NCI-H345 (cell line): ENCODE results near the gene MED7.

Source experiments
- DNase-seq: peaks from one replicate; lab custom pipeline; 2025; lab: John Stamatoyannopoulos, UW

The MED7 gene

DNA sequence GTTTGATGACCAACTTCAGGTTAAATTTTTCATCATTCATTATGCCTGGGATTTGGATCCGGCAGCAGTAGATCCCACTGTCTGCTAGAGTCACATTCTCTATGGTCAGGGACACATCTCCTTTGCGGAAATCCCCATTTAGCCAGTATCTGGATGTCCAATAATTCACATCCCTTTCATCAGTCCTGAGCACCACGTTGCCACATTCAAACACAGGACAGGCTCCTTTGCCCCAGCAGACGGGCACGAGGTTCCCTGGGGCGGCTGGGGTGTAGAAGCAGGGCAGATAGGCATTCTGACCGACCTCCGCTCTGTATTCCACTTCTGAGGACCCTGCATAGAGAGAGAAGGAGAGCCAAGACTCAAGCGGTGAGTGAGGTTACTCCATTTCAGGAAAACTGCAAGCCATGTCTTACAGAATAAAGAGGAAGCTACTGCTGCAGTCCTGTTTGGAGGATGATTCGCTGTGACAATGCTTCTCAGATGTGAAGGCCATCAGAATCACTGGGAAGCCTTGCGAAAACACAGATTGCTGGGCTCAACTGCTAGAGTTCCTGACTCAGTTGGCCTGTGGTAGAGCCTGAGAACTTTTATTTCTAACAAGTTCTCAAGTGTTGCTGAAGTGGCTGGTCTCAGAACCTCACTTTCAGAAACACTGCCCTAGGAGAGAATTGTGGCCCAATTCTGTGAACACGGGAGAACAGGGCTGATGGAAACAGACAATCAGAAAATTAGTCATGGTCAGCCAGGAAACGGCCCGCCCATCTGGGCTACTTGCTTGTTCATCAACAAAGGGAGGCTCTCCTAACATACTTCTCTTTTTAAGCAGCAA lies 35.8 kb downstream of the MED7 start:
- DNase-seq, result no peak

DNA sequence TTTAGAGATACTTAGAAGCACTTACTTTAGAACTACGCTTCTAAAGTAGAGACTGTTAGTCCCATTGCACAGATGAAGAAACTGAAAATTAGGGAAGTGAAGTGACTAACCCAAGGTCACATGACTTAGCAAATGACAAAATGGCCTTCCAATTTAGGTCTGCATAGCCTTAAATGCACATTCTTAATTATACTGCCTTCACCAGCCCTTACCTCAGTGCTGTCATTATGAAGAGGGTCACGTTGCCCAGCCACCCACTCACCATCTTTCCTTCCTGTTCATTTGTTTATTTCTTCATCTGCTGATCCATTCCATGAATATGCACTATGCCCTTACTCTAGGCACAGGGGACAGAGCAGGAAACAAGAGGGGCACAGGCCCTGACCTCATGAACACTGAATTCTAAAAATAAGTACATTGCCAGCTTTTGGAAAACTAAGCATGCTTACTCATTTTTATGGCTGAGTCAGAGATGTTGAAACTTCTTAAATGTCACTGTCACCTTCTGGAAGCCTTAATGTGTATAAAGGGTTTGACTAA lies 42.5 kb downstream of the MED7 start:
- no peak for DNase-seq

DNA sequence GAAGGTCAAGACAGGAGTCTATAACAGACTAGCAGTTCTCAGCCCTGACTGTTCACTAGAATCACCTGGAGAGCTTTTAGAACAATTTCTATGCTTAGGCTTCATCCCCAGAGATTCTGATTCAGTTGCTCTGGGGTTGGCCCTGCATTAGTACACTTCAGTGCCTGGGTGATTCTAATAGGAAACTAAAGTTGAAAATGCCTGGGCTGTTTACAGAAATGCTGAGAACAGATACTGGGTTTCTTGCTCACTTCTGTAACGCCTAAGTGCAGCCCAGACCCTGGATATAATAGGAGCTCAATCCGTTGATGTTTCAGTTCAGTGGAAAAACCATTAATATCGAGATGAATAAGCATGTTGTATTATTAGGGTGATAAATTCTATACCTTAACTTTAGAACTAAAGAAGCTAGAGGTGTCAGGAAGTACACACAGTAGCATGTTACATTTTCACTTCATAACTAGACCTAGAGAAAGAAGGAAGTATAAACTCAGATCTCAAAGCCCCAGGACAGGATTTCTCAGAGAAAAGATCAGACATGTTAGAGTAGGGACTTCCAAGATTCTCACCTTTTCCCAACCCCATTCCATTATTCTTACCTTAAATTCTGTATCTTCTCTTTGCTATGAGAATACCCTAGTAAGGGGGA lies 54.2 kb downstream of the MED7 start:
- DNase-seq, result no peak
